Measurements from ENCODE around the gene TMEM184A.

The TMEM184A gene

GRCh38 chr7:1498370-1499305 lies 57.4 kb downstream of the TMEM184A start:
- TF ChIP-seq CTCF (IDR thresholded peaks at IDR 0.05) = no peak
- Histone ChIP-seq H3K4me3 (no peak overlapping the region), H3K27ac (no peak overlapping the region)
- DNase-seq (ENCODE audit: low spot score) = no peak

- DNase-seq (ENCODE audit: low spot score) = no peak
- no peak overlapping the region for H3K27ac ChIP-seq
- H3K4me3 ChIP-seq = no peak overlapping the region
- no peak for TF ChIP-seq CTCF (IDR thresholded peaks at IDR 0.05)
Measured at GRCh38 chr7:1497293-1497927, 58.6 kb downstream of the TMEM184A start.

GRCh38 chr7:1496531-1497292 lies 59.3 kb downstream of the TMEM184A start:
- Histone ChIP-seq H3K27ac (no peak overlapping the region), H3K4me3 (no peak overlapping the region)
- no peak for TF ChIP-seq CTCF (IDR thresholded peaks at IDR 0.05)
- DNase-seq (ENCODE audit: low spot score) = no peak

- DNase-seq (ENCODE audit: low spot score) = no peak
- no peak for TF ChIP-seq CTCF (IDR thresholded peaks at IDR 0.05)
- Histone ChIP-seq H3K4me3 (no peak overlapping the region), H3K27ac (no peak overlapping the region)
Measured at GRCh38 chr7:1495564-1496242, 60.3 kb downstream of the TMEM184A start.

GRCh38 chr7:1494866-1495563 lies 61.0 kb downstream of the TMEM184A start:
- no peak overlapping the region for H3K4me3 ChIP-seq
- DNase-seq (ENCODE audit: low spot score) = no peak
- no peak for TF ChIP-seq CTCF (IDR thresholded peaks at IDR 0.05)
- H3K27ac ChIP-seq = no peak overlapping the region

GRCh38 chr7:1494447-1494846 lies 61.6 kb downstream of the TMEM184A start:
- Histone ChIP-seq H3K27ac (no peak overlapping the region), H3K4me3 (no peak overlapping the region)
- no peak for DNase-seq (ENCODE audit: low spot score)
- TF ChIP-seq CTCF (IDR thresholded peaks at IDR 0.05) = no peak
